HG03280 (cell line): ENCODE measurements around the gene DES.
"Not testable (repeated sequence)": the region's sequence is repeated elsewhere in the genome, so short reads cannot be mapped to it uniquely, and the experiment has no call there.

Experiments
- ATAC-seq: cut with Tn5 transposase; IDR thresholded peaks from one replicate; pipeline ENCODE4 v1.9.1; 2021; ENCODE audit warnings: mild to moderate bottlenecking, moderate library complexity; ENCODE audit not compliant: unreplicated experiment

The DES gene

DNA sequence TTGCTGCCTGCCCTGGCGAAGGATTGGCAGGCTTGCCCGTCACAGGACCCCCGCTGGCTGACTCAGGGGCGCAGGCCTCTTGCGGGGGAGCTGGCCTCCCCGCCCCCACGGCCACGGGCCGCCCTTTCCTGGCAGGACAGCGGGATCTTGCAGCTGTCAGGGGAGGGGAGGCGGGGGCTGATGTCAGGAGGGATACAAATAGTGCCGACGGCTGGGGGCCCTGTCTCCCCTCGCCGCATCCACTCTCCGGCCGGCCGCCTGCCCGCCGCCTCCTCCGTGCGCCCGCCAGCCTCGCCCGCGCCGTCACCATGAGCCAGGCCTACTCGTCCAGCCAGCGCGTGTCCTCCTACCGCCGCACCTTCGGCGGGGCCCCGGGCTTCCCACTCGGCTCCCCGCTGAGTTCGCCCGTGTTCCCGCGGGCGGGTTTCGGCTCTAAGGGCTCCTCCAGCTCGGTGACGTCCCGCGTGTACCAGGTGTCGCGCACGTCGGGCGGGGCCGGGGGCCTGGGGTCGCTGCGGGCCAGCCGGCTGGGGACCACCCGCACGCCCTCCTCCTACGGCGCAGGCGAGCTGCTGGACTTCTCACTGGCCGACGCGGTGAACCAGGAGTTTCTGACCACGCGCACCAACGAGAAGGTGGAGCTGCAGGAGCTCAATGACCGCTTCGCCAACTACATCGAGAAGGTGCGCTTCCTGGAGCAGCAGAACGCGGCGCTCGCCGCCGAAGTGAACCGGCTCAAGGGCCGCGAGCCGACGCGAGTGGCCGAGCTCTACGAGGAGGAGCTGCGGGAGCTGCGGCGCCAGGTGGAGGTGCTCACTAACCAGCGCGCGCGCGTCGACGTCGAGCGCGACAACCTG lies at the start of gene DES:
Gene DES (plus strand): TSS at position 223 of the 857 bp plus-strand sequence. CDS start 86 bp downstream, at position 309.
- no peak for ATAC-seq

GRCh38 chr2:219368690-219369191 lies 49.4 kb upstream of the DES start:
- ATAC-seq, result no peak

DNA sequence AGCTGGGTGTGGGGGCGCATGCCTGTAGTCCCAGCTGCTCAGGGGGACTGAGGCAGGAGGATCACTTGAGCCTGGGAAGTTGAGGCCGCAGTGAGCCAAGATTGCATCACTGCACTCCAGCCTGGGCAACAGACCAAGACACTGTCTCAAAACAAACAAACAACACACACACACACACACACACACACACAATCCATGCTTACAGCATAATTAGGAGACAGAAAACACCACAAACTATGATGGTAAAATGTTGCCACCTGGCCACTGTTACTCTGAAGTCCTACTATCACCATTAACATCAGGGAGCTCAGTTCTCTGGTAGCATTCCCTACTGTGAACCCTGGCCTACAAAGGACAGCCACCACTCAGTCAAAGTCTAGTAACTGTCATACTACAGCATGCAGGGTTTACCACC lies 48.7 kb upstream of the DES start:
- ATAC-seq, result no peak

- no peak for ATAC-seq
Observed at GRCh38 chr2:219378163-219378851, 39.9 kb upstream of the DES start.

- ATAC-seq, result no peak
Observed at GRCh38 chr2:219380926-219381325, 37.3 kb upstream of the DES start.

- no peak for ATAC-seq
Observed at GRCh38 chr2:219381448-219381847, 36.7 kb upstream of the DES start.

DNA sequence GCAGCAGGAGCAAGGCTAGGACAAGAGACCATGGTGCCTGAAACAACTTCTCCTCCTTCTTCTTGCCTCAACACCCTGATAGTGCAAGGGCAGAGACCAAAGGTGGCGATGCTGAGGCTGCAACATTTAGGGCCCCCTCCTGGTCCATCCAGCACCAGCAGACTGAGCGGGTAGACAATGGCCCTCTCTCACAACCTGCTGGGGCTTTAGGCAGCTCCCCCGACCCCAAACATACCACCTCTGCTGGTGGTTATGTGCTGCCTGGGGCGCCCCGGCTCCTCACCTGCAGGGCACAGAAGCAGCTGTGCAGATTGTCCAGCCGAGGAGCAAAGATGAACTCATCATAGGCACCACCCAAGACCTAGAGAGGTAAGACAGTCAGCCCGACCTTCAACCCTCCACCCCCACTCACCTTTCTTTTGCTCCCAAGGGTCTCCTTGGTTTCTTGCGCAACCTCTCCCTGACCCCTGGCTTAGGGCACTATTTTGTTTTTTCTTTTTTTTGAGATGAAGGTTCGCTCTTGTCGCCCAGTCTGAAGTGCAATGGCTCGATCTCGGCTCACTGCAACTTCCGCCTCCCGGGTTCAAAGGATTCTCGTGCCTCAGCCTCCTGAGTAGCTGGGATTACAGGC lies 34.0 kb upstream of the DES start:
- ATAC-seq, result no peak

DNA sequence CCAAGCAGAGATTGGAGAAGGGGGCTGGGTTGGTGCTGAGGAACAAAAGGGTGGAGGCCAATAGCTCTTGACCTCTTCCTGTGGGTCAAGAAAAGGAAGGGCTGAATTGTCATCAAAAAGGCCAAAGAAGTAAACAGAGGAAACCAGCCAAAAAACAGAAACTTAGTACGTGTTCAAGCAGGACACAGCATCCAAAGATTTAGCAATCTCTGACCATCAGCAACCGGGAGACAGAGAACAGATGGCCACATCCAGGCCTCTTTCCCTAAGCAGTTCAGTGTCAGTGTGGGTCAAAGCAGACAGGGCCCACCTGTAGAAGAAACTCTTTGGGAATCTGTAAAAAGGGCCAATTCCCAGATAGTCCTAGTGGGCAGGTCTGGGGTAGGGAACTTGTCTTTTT lies 33.3 kb upstream of the DES start:
- ATAC-seq, result no peak

DNA sequence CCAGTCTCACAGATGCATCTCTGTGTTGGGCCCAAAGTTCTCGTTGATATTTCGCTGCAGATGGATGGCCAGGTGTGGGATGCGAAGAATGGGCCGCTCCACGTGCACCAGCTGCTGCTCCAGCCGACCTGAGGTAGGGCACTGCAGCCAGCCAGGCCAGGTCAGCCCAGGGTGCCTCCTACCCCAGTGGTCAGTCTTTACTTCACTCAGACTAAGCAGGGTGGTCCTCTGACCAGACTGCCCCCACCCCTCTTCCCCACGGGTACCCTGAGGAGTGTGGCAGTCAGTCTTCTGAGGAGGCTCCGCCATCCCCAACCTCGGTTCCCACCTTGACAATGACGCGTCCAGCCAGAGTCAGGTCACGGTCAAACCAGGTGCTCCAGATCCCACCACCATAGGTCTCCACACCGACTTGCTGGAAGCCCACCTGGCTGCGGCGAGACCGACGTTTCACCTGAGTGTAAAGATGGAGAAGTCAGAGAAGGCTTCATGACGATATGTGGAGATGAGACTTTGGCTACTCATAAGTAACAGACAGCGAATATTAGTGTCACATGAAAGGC lies 32.1 kb upstream of the DES start:
- ATAC-seq, result no peak

GRCh38 chr2:219386532-219387280 lies 31.5 kb upstream of the DES start:
- ATAC-seq, result no peak

GRCh38 chr2:219387306-219388120 lies 30.7 kb upstream of the DES start, which contains the start of gene DNPEP:
DNPEP (minus strand) TSS chr2:219387912; CDS start chr2:219387794, 118 bp downstream.
- peak; percentile 58 for ATAC-seq

- ATAC-seq, result peak; percentile 84
Observed at GRCh38 chr2:219388121-219388906, 29.9 kb upstream of the DES start.

DNA sequence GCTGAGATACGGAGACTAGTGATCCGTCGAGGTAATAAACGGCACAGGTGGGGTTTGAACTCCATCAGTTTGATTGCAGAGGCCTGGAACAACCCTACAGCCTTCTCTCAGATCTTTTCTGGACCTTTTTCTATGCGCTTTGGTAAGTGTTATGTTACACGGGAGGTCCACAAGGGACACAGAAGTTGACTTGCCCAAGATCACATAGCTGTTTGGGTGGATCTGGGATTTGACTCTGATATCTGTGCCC lies 29.3 kb upstream of the DES start:
- no peak for ATAC-seq

GRCh38 chr2:219392754-219393153 lies 25.4 kb upstream of the DES start:
- ATAC-seq, result no peak

DNA sequence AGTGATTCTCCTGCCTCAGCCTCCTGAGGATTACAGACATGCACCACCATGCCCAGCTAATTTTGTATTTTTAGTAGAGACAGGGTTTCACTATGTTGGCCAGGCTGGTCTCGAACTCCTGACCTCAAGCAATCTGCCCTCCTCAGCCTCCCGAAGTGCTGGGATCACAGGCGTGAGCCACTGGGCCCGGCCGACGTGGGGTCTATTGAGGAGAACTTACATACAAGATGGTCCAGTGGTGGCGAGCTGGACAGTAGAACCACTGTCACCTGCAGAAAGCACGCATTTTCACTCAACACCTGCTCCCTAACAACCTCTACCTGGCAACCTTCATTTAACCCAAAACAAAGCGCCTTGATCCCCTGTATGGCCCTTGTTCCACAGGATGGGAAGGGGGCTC lies 23.1 kb upstream of the DES start:
- not testable (repeated sequence) for ATAC-seq

- no peak for ATAC-seq
Observed at GRCh38 chr2:219395609-219396008, 22.6 kb upstream of the DES start.

- ATAC-seq, result no peak
Observed at GRCh38 chr2:219396863-219397457, 21.2 kb upstream of the DES start.

DNA sequence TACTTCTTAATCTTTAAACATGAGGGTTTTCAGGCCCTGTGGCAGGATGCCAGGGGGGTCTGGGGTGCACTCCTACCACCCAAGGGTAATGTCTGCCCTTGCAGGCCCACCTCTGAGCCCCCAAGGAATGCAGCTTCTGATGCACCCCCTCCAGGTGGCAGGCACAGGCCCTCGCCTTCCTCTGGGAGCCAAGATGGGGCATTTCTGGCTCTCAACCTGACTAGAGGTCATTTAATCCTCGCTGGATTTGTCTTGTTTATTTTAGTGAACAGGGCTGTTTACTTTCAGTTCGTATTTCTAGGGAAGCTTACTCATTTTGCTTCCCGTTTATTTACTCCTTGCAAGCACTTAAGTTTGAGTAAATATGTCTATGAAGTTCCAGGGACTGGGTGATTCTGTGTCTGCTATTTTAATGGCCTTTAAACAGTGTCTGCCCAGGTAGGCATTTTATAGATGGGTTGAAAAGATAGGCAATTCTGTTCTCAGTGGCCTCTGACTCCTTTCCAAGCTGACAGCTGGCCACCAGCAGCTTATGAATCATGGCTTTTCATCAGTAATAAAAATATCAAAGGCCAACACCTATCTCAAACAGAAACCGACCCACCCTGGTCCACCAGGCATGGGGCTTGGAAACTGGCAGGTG lies 19.3 kb upstream of the DES start:
- ATAC-seq, result no peak
